Prostate gland (tissue), 2 donors: Measurements from ENCODE around the gene GPS1. TPM values are rescaled to one million over a fixed set of nuclear protein-coding genes. Genes with fewer than 3 reads are reported as not detected.

Experiments used
- DNase-seq: peaks from one replicate; pipeline ENCODE4 v3.0.0-alpha.2; 2019; ENCODE audit warnings: low spot score
- H3K27ac ChIP-seq, 2 donors: fragments of 200-600 bp; sonication (generic); 2 replicates each; pipeline ENCODE4 v1.5.1; 2017 to 2019
- H3K27me3 ChIP-seq: fragments of 200-600 bp; sonication (generic); replicated peaks from 2 replicates; pipeline ENCODE4 v1.5.1; 2019; ENCODE audit not compliant: insufficient read depth
- H3K36me3 ChIP-seq, 2 donors: fragments of 200-600 bp; sonication (generic); 1 replicate in 1 of 2; 2 replicates in 1 of 2; pipeline versions ENCODE4 v1.5.1 to v1.8.1; 2017 to 2019
- H3K4me1 ChIP-seq: fragments of 200-600 bp; sonication (generic); replicated peaks from 2 replicates; pipeline ENCODE4 v1.5.1; 2019
- H3K4me3 ChIP-seq, 2 donors: fragments of 200-600 bp; sonication (generic); 2 replicates each; pipeline ENCODE4 v1.5.1; 2017 to 2019
- H3K9me3 ChIP-seq: fragments of 200-600 bp; sonication (generic); 2 replicates; pipeline ENCODE4 v1.5.1; 2017
- CTCF ChIP-seq, 4 experiments: fragments of 200-600 bp in 2 of 4; fragments of 450-650 bp in 2 of 4; sonication (generic) in 2 of 4; IDR thresholded peaks; 1 replicate in 3 of 4; 2 replicates in 1 of 4; pipeline ENCODE4 v1.5.1; 2016 to 2019; ENCODE audit warnings: antibody characterized with exemption in 4 of 4, mild to moderate bottlenecking in 2 of 4, moderate library complexity in 2 of 4
- POLR2A ChIP-seq: fragments of 450-650 bp; IDR thresholded peaks from one replicate; pipeline ENCODE4 v1.6.1; 2016; ENCODE audit warnings: antibody characterized with exemption, mild to moderate bottlenecking
- POLR2AphosphoS5 ChIP-seq: sonication (generic); formaldehyde crosslinking; IDR thresholded peaks from one replicate; pipeline ENCODE4 v1.6.1; 2017; ENCODE audit warnings: antibody characterized with exemption
- WGBS: methylation state at CpG from one replicate; pipeline ENCODE4 v1.1.5; 2018; 5-methylcytosine and 5-hydroxymethylcytosine counted together
- intact Hi-C: fragments of 100-400 bp; cut with DNase I; formaldehyde crosslinking; loops from one replicate; pipeline ENCODE4 v1.14.2; 2022
- total RNA-seq, 2 donors: library from RNA; depleted of rRNA; stranded (reverse); fragments of >200 nt; gene quantifications; one replicate each; pipeline ENCODE4 v1.1.0, GENCODE V29; 2016

GPS1 gene
- total RNA-seq, 2 donors from 2014 or later = 163 to 182 TPM

GRCh38 chr17:82101767-82102679 lies 50.3 kb downstream of the GPS1 start:
- H3K36me3 ChIP-seq = no peaks in the 10 kb centered on the region
- intact Hi-C loops = no loop called here
- H3K4me1 ChIP-seq = peaks cover 65% of the 10 kb centered on the region
- no peaks in the 10 kb centered on the region for H3K9me3 ChIP-seq
- peak overlapping the region; percentile 98 to 99 for H3K27ac ChIP-seq
- 71% methylated on average over 18 of the region's 18 CpGs for WGBS
- no peak overlapping the region for H3K4me3 ChIP-seq
- no peaks in the 10 kb centered on the region for H3K27me3 ChIP-seq
- no peak for DNase-seq
- TF ChIP-seq POLR2AphosphoS5 (no peak), CTCF (IDR thresholded peaks at IDR 0.05) (peak in 1 of 4 experiments; percentile 17), POLR2A (no peak)

DNA sequence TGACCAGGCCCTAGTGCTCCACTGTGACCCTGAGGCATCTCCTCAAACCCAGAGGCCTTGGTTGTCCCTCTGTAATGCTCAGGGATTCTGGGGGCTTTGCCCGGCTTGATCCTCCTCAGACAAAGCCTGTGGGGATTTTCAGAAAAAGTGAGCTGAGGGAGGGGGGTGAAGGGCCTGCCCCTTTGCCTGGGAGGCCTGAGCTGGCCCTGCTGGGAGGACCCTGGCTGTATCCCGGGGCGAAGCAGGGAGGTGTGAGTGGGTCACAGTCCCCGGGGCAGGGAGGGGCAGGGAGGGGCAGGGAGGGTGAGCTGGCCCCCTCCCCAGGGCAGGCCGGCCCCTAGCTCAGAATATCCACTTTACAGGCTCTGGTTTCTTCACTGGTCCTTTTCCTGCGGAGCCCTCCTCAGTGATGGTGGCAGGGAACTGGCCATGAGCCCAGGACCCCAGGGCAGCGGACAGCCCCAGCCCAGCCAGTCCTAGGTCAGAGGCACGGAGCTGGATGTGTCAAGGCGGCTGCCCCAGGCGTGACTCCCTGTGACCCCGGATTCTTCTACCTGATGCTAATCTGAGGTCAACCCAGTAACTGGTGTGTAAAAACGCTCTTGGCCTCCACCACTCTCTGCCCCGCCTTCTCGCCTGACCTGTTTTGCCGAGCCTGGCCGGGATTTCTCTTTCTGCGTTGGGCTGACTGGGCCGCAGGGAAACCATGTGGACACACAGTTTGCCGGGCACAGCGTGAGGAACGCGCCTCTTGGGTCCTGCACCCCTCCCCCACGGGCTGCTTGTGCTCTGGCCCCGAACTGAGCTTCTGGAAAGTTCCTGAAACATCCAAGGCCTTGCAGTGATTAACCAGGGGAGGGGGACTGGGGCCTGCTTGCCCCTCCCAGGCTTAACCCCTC lies 52.1 kb downstream of the GPS1 start:
- H3K27ac ChIP-seq = peak overlapping the region; percentile 98 to 99
- intact Hi-C loops = no loop called here

DNA sequence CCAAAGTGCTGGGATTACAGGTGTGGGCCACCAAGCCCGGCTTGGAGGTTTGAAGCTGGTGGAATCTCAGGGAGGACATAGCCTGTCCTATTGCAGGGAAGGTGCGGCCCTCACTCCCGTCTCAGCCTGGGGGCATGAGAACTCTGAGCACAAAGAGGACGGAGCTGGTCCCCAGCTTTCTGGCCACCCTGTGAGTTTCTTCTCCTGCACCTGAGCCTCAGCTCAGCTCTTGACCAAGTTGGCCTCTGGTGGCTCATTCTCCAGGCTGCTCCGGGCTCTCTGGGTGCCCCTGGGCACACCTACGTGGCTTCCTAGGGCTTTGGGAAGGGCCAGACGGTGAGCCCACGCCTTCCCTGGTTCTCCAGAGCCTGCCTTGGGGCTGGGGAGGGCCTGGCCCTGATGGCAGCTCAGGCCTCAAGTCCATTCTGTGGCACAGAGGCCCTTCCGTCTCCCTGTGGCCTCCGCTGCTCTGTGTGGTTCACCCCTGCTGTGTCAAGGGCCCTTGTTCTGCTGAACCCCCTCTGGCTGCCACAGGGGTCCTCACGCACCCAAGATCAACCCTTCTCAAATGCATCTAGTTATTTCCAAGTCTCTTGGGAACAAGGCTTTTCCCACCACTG lies 53.2 kb downstream of the GPS1 start:
- WGBS = 91% methylated on average over 11 of the region's 11 CpGs
- Histone ChIP-seq H3K27me3 (no peaks in the 10 kb centered on the region), H3K4me1 (peaks cover 64% of the 10 kb centered on the region), H3K27ac (peak overlapping the region; percentile 98 to 99), H3K9me3 (no peaks in the 10 kb centered on the region), H3K4me3 (no peak overlapping the region), H3K36me3 (no peaks in the 10 kb centered on the region)
- no peak for DNase-seq
- no peak for TF ChIP-seq POLR2A
- intact Hi-C loops = no loop called here

More for the DNA sequence above, 52.1 kb downstream of the GPS1 start:
- 33% methylated on average over 22 of the region's 24 CpGs for WGBS
- TF ChIP-seq CTCF (IDR thresholded peaks at IDR 0.05) = no peak
- peak; percentile 53 for TF ChIP-seq POLR2A
- peak; percentile 93 for TF ChIP-seq POLR2AphosphoS5
- Histone ChIP-seq H3K9me3 (no peaks in the 10 kb centered on the region), H3K27me3 (no peaks in the 10 kb centered on the region), H3K4me1 (peaks cover 75% of the 10 kb centered on the region), H3K4me3 (no peak overlapping the region), H3K36me3 (no peaks in the 10 kb centered on the region)
- DNase-seq = peak; percentile 93

- DNase-seq = no peak
Measured at GRCh38 chr17:82105417-82105881, 53.8 kb downstream of the GPS1 start.

More at GRCh38 chr17:82105417-82105881, 53.8 kb downstream of the GPS1 start:
- Histone ChIP-seq H3K27ac (peak overlapping the region; percentile 98 to 99), H3K4me3 (no peak overlapping the region), H3K27me3 (no peaks in the 10 kb centered on the region), H3K9me3 (no peaks in the 10 kb centered on the region), H3K36me3 (no peaks in the 10 kb centered on the region), H3K4me1 (peaks cover 59% of the 10 kb centered on the region)
- TF ChIP-seq CTCF (IDR thresholded peaks at IDR 0.05) (no peak), POLR2AphosphoS5 (no peak), POLR2A (no peak)
- 64% methylated on average over 13 of the region's 13 CpGs for whole genome bisulfite sequencing
- intact Hi-C loops = no loop called here
